IMR-90 (cell line): ENCODE data around the gene RND3. TPM values are rescaled to one million over a fixed set of nuclear protein-coding genes. Genes with fewer than 3 reads are reported as not detected.

Experiments
- ATAC-seq: fragments of 200-7000 bp; cut with Tn5 transposase; 2 replicates; pipeline ENCODE4 v1.9.1; 2020; ENCODE audit warnings: low read depth, mild to moderate bottlenecking, moderate library complexity
- BruUV-seq: library from RNA; stranded (reverse); fragments of 400-500 nt; replicated peaks from 2 replicates; lab custom pipeline; 2021; lab: Mats Ljungman, UMichigan
- CTCF ChIA-PET: fragments of 300-600 bp; formaldehyde crosslinking; extraction: SDS; loops from one replicate; lab custom pipeline; 2021; ENCODE audit warnings: antibody characterized with exemption; lab: Yijun Ruan, JAX
- POLR2A ChIA-PET: fragments of 300-600 bp; sonication (Branson Sonifier 250); formaldehyde crosslinking; loops from one replicate; lab custom pipeline; 2022; ENCODE audit warnings: antibody characterized with exemption; ENCODE audit not compliant: unreplicated experiment; lab: Charles Lee
- DNase-seq: peaks from one replicate; pipeline ENCODE4 v3.0.0; 2013
- H2AFZ ChIP-seq: replicated peaks from 2 replicates; pipeline ENCODE3; 2013; ENCODE audit warnings: low read length, mild to moderate bottlenecking; ENCODE audit not compliant: poor library complexity
- H2AK5ac ChIP-seq: 2 replicates; pipeline ENCODE4 v1.6.1; 2013; ENCODE audit warnings: low read depth, low read length, inconsistent platforms
- H2AK9ac ChIP-seq: replicated peaks from 2 replicates; pipeline ENCODE3; 2013; ENCODE audit warnings: mild to moderate bottlenecking, low read depth, low read length, moderate library complexity; ENCODE audit not compliant: poor library complexity
- H2BK120ac ChIP-seq: 2 replicates; pipeline ENCODE4 v1.6.1; 2013; ENCODE audit warnings: low read depth, low read length, inconsistent platforms
- H2BK15ac ChIP-seq: 3 replicates; pipeline ENCODE4 v1.6.1; 2013; ENCODE audit warnings: low read depth, low read length, inconsistent platforms
- H2BK20ac ChIP-seq: 2 replicates; pipeline ENCODE4 v1.6.1; 2013; ENCODE audit warnings: low read depth, mild to moderate bottlenecking, inconsistent platforms, low read length, moderate library complexity
- H2BK5ac ChIP-seq: 2 replicates; pipeline ENCODE4 v1.6.1; 2013; ENCODE audit warnings: mild to moderate bottlenecking, low read depth, low read length, inconsistent platforms; ENCODE audit not compliant: poor library complexity, severe bottlenecking
- H3K14ac ChIP-seq: replicated peaks from 2 replicates; pipeline ENCODE4 v1.6.1; 2013; ENCODE audit warnings: low read depth, low read length, inconsistent platforms
- H3K18ac ChIP-seq: 2 replicates; pipeline ENCODE4 v1.6.1; 2013; ENCODE audit warnings: low read depth, low read length, control low read depth
- H3K23ac ChIP-seq: 2 replicates; pipeline ENCODE4 v1.6.1; 2013; ENCODE audit warnings: low read depth, low read length, inconsistent platforms
- H3K27ac ChIP-seq: 2 replicates; pipeline ENCODE4 v1.5.1; 2013; ENCODE audit warnings: mild to moderate bottlenecking, control low read depth, low read length; ENCODE audit not compliant: insufficient read depth
- H3K27me3 ChIP-seq: 2 replicates; pipeline ENCODE4 v1.6.1; 2013; ENCODE audit warnings: low read length; ENCODE audit not compliant: control insufficient read depth, insufficient read depth
- H3K36me3 ChIP-seq: 2 replicates; pipeline ENCODE4 v1.6.1; 2013; ENCODE audit warnings: low read length, mixed read lengths; ENCODE audit not compliant: control insufficient read depth, insufficient read depth
- H3K4ac ChIP-seq: 2 replicates; pipeline ENCODE4 v1.6.1; 2013; ENCODE audit warnings: low read depth, low read length, inconsistent platforms
- H3K4me1 ChIP-seq: 2 replicates; pipeline ENCODE4 v1.6.1; 2013; ENCODE audit warnings: low read length, mixed read lengths; ENCODE audit not compliant: control insufficient read depth, insufficient read depth
- H3K4me2 ChIP-seq: 2 replicates; pipeline ENCODE4 v1.6.1; 2013; ENCODE audit warnings: low read depth, mild to moderate bottlenecking, control low read depth, low read length, moderate library complexity
- H3K4me3 ChIP-seq: 2 replicates; pipeline ENCODE4 v1.5.1; 2013; ENCODE audit warnings: low read depth, mild to moderate bottlenecking, control low read depth, low read length, moderate library complexity; ENCODE audit not compliant: insufficient read depth
- H3K56ac ChIP-seq: 2 replicates; pipeline ENCODE4 v1.6.1; 2013; ENCODE audit warnings: low read length, inconsistent platforms; ENCODE audit not compliant: insufficient read depth; ENCODE audit errors: extremely low read depth
- H3K79me1 ChIP-seq, 2 experiments: 2 replicates each; pipeline ENCODE4 v1.6.1; 2013; ENCODE audit warnings: low read length in 2 of 2, inconsistent platforms in 1 of 2, low read depth in 1 of 2
- H3K9ac ChIP-seq: 2 replicates; pipeline ENCODE4 v1.6.1; 2013; ENCODE audit warnings: low read depth, low read length, control low read depth
- H3K9me1 ChIP-seq: 2 replicates; pipeline ENCODE4 v1.6.1; 2013; ENCODE audit warnings: low read length, inconsistent platforms; ENCODE audit not compliant: insufficient read depth
- H3K9me3 ChIP-seq: 2 replicates; pipeline ENCODE4 v1.6.1; 2013; ENCODE audit warnings: low read length; ENCODE audit not compliant: control insufficient read depth, insufficient read depth
- H4K20me1 ChIP-seq: 2 replicates; pipeline ENCODE4 v1.6.1; 2013; ENCODE audit warnings: low read length, inconsistent platforms; ENCODE audit not compliant: insufficient read depth
- H4K5ac ChIP-seq: 2 replicates; pipeline ENCODE4 v1.6.1; 2013; ENCODE audit warnings: mild to moderate bottlenecking, low read depth, low read length, control low read depth
- H4K8ac ChIP-seq, 2 experiments: 2 replicates each; pipeline ENCODE4 v1.6.1; 2013; ENCODE audit warnings: low read depth in 2 of 2, low read length in 2 of 2, control low read depth in 1 of 2, inconsistent platforms in 1 of 2
- H4K91ac ChIP-seq: 2 replicates; pipeline ENCODE4 v1.6.1; 2013; ENCODE audit warnings: low read depth, low read length, inconsistent platforms; ENCODE audit not compliant: insufficient read depth
- FOS ChIP-seq: fragments of 150-350 bp; IDR thresholded peaks from 2 replicates; pipeline ENCODE4 v1.6.1; 2016; ENCODE audit warnings: low read depth, low read length
- RCOR1 ChIP-seq: IDR thresholded peaks from 2 replicates; pipeline ENCODE4 v1.6.1; 2012; ENCODE audit warnings: mild to moderate bottlenecking, low read length, improper control_type of control experiment; ENCODE audit not compliant: insufficient replicate concordance
- WGBS, 2 experiments: methylation state at CpG; one replicate each; pipeline versions ENCODE4 v1.1.5 to v1.1.7; 2013; ENCODE audit warnings: missing lambda C conversion rate in 2 of 2; ENCODE audit not compliant: insufficient read length in 1 of 2; ENCODE audit errors: extremely low coverage in 2 of 2; 5-methylcytosine and 5-hydroxymethylcytosine counted together
- dilution Hi-C: fragments of 300-500 bp; cut with HindIII; formaldehyde crosslinking; loops from one replicate; pipeline ENCODE4 v1.14.3; 2018; ENCODE audit warnings: low sequenced_read_pairs; ENCODE audit not compliant: unreplicated experiment
- in situ Hi-C: fragments of 300-500 bp; cut with MboI; formaldehyde crosslinking; loops from 3 replicates; pipeline ENCODE4 v1.14.3; 2019; ENCODE audit warnings: low sequenced_read_pairs, inconsistent platforms, mixed read lengths
- intact Hi-C: fragments of 100-400 bp; cut with micrococcal nuclease; formaldehyde crosslinking; loops from 2 replicates; pipeline ENCODE4 v1.10.0; 2022
- polyA plus RNA-seq, 3 experiments: library from polyadenylated mRNA; depleted of rRNA; stranded (reverse); fragments of >200 nt; gene quantifications; 2 replicates each; pipeline ENCODE4 v1.2.3, GENCODE V29; 2012; ENCODE audit warnings: low replicate concordance in 1 of 3
- total RNA-seq: library from RNA; depleted of rRNA; stranded (reverse); fragments of >200 nt; gene quantifications from 2 replicates; pipeline ENCODE4 v1.2.3, GENCODE V29; 2012

The RND3 gene
- total and polyA plus RNA-seq, 2 of the 4 experiments (the other 2 are of a cell fraction): 111 to 449 TPM

GRCh38 chr2:150441784-150442183, 45.7 kb downstream of the RND3 start:
- Histone ChIP-seq H3K36me3 (no peaks in the 10 kb centered on the region), H3K56ac (no peak overlapping the region), H3K4me1 (no peaks in the 10 kb centered on the region), H3K23ac (0 out of 2 replicates have a peak overlapping the region, but pooled peaks have one; percentile 7), H4K5ac (no peak overlapping the region), H2BK5ac (no peak overlapping the region), H2BK20ac (no peak overlapping the region), H3K4me3 (no peak overlapping the region), H4K91ac (no peak overlapping the region), H2AFZ (no peak overlapping the region), H3K27me3 (no peaks in the 10 kb centered on the region), H3K18ac (no peak overlapping the region), H4K8ac (no peak overlapping the region), H3K4me2 (no peak overlapping the region), H2AK5ac (no peak overlapping the region), H3K9me1 (no peaks in the 10 kb centered on the region), H3K14ac (no peak overlapping the region), H3K27ac (no peak overlapping the region), H2BK120ac (no peak overlapping the region), H3K9me3 (no peaks in the 10 kb centered on the region), H3K79me1 (no peaks in the 10 kb centered on the region), H2BK15ac (no peak overlapping the region), H3K9ac (no peak overlapping the region), H2AK9ac (no peak overlapping the region), H3K4ac (no peak overlapping the region), H4K20me1 (no peaks in the 10 kb centered on the region)
- ATAC-seq: no peak
- no CpG with 5 or more reads among the region's 2 CpGs for WGBS, 2 experiments
- TF ChIP-seq FOS: no peak
- no peak for TF ChIP-seq RCOR1
- ChIA-PET CTCF (no interaction called here), POLR2A (no interaction called here)
- in situ Hi-C loops: no loop called here
- dilution Hi-C loops: no loop called here
- no peak for DNase-seq
- BruUV-seq: no TSS peak
- intact Hi-C loops: no loop called here
